HG03064 (cell line): ENCODE measurements around the gene KRT6B.
"Not testable (repeated sequence)": the region's sequence is repeated elsewhere in the genome, so short reads cannot be mapped to it uniquely, and the experiment has no call there.

Experiments
- ATAC-seq: cut with Tn5 transposase; IDR thresholded peaks from one replicate; pipeline ENCODE4 v1.9.1; 2021; ENCODE audit warnings: low read depth; ENCODE audit not compliant: unreplicated experiment

Gene KRT6B

GRCh38 chr12:52415870-52416750 lies 35.8 kb downstream of the KRT6B start:
- no peak for ATAC-seq

GRCh38 chr12:52414936-52415335 lies 37.0 kb downstream of the KRT6B start:
- ATAC-seq = no peak

- no peak for ATAC-seq
Measured at GRCh38 chr12:52413782-52414345, 38.1 kb downstream of the KRT6B start.

GRCh38 chr12:52413202-52413601 lies 38.7 kb downstream of the KRT6B start:
- ATAC-seq = no peak

GRCh38 chr12:52411815-52412214 lies 40.1 kb downstream of the KRT6B start:
- no peak for ATAC-seq

GRCh38 chr12:52410589-52411248 lies 41.2 kb downstream of the KRT6B start:
- not testable (repeated sequence) for ATAC-seq

- ATAC-seq = no peak
Measured at GRCh38 chr12:52407918-52408317, 44.0 kb downstream of the KRT6B start.

GRCh38 chr12:52405922-52406385 lies 46.0 kb downstream of the KRT6B start, which contains the start of gene KRT82:
Gene KRT82, minus strand, starts transcription at chr12:52406335. Its CDS starts 58 bp downstream, at chr12:52406277.
- no peak for ATAC-seq

- no peak for ATAC-seq
Measured at GRCh38 chr12:52404951-52405350, 47.0 kb downstream of the KRT6B start.

GRCh38 chr12:52403561-52403960 lies 48.4 kb downstream of the KRT6B start:
- ATAC-seq = no peak

- no peak for ATAC-seq
Measured at GRCh38 chr12:52402873-52403540, 48.9 kb downstream of the KRT6B start.

- ATAC-seq = no peak
Measured at GRCh38 chr12:52402377-52402776, 49.6 kb downstream of the KRT6B start.

- ATAC-seq = no peak
Measured at GRCh38 chr12:52401926-52402325, 50.0 kb downstream of the KRT6B start.

GRCh38 chr12:52401526-52401925 lies 50.4 kb downstream of the KRT6B start:
- no peak for ATAC-seq

- no peak for ATAC-seq
Measured at GRCh38 chr12:52400906-52401305, 51.0 kb downstream of the KRT6B start.

- no peak for ATAC-seq
Measured at GRCh38 chr12:52399756-52400155, 52.2 kb downstream of the KRT6B start.

GRCh38 chr12:52398176-52398575 lies 53.8 kb downstream of the KRT6B start:
- ATAC-seq = no peak

GRCh38 chr12:52396656-52397055 lies 55.3 kb downstream of the KRT6B start:
- no peak for ATAC-seq
